Tibial nerve (tissue), 3 donors: ENCODE measurements around the gene SLC66A2.

Experiments used
- POLR2A ChIP-seq, 2 donors: fragments of 450-650 bp; IDR thresholded peaks; one replicate each; pipeline ENCODE4 v1.6.1; 2017; ENCODE audit warnings: antibody characterized with exemption in 2 of 2, mild to moderate bottlenecking in 2 of 2, moderate library complexity in 2 of 2
- TF ChIP-seq, protein P1 (sequence below), 5 experiments: fragments of 200-600 bp in 3 of 5; fragments of 450-650 bp in 2 of 5; sonication (generic) in 3 of 5; IDR thresholded peaks; one replicate each; pipeline ENCODE4 v1.5.1; 2016 to 2019; ENCODE audit warnings: antibody characterized with exemption in 5 of 5, mild to moderate bottlenecking in 3 of 5, moderate library complexity in 2 of 5

DNA sequence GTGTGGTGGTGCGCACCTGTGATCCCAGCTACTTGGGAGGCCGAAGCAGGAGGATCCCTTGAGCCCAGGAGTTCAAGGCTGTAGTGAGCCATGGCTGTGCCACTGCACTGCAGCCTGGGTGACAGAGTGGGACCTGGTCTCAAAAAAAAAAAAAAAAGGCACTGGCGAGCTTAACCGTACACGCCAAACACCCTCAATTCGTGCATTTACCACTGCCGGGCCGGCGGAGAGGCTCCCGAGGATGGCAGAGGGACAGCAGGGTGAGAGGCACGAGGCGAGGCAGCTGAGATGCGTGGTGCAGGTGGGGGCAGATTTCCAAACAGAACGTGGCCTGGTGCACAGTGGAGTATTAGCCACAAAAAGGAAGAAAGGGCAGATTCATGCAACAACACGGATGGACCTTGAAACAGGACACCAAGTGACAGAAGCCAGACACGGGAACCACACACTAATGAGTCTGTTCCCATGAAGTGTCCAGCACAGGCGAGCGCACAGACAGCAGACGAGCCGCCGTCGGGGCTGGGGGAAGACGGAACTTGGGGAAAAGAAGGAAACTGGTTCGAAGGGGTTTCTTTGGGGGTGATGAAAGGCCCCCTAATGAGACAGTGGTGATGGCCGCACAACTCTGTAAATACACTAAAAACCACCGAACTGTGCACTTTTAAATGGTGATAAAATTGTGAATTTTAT is 27.4 kb downstream of the SLC66A2 start:
- TF ChIP-seq, protein P1, sequence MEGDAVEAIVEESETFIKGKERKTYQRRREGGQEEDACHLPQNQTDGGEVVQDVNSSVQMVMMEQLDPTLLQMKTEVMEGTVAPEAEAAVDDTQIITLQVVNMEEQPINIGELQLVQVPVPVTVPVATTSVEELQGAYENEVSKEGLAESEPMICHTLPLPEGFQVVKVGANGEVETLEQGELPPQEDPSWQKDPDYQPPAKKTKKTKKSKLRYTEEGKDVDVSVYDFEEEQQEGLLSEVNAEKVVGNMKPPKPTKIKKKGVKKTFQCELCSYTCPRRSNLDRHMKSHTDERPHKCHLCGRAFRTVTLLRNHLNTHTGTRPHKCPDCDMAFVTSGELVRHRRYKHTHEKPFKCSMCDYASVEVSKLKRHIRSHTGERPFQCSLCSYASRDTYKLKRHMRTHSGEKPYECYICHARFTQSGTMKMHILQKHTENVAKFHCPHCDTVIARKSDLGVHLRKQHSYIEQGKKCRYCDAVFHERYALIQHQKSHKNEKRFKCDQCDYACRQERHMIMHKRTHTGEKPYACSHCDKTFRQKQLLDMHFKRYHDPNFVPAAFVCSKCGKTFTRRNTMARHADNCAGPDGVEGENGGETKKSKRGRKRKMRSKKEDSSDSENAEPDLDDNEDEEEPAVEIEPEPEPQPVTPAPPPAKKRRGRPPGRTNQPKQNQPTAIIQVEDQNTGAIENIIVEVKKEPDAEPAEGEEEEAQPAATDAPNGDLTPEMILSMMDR (IDR thresholded peaks at IDR 0.05): no peak
- no peak for TF ChIP-seq POLR2A (IDR thresholded peaks at IDR 0.05)
